ENCODE measurements around the gene MCF2L2. TPM values are rescaled to one million over a fixed set of nuclear protein-coding genes. Genes with fewer than 3 reads are reported as not detected.

Gene MCF2L2
- total RNA-seq, 1 donor from 2014 or later, result 2.0 TPM

DNA sequence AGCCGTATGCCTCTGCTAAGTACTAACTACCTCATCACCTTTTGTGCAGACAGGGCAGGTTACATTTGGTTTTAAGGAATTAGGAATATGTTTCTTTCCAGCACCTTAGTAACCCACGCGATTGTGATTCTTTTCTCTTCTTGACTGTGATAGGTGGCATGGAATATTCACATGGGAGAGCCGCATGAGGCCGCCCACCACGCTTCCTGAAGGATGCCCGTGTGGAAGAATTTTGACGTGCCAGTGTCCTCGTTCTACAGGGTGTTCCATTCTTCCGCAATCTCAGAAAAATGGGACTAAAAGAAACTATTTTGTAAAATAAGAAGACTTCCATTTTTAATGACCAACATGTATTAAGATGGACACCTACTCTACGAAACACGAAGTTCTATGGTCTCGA lies 159.1 kb downstream of the MCF2L2 start:
- H3K9me3 ChIP-seq, result no peaks in the 10 kb centered on the region
- H3K36me3 ChIP-seq, result no peaks in the 10 kb centered on the region
- H3K4me3 ChIP-seq, result no peak overlapping the region
- TF ChIP-seq POLR2AphosphoS5 (IDR thresholded peaks at IDR 0.05; ENCODE audit: insufficient read depth in 1 of 2, low read depth in 1 of 2) (no peak), POLR2A (IDR thresholded peaks at IDR 0.05) (no peak), CTCF (IDR thresholded peaks at IDR 0.05) (no peak)
- no peaks in the 10 kb centered on the region for H3K27me3 ChIP-seq
- peaks cover 37% of the 10 kb centered on the region for H3K4me1 ChIP-seq
- H3K27ac ChIP-seq, result no peak overlapping the region
- no peak for DNase-seq (ENCODE audit: extremely low spot score in 2 of 2)
- intact Hi-C loops (cut with DNase I), result no loop called here

GRCh38 chr3:183268366-183268765 lies 160.1 kb downstream of the MCF2L2 start:
- no peaks in the 10 kb centered on the region for H3K27me3 ChIP-seq
- peaks cover 45% of the 10 kb centered on the region for H3K4me1 ChIP-seq
- TF ChIP-seq POLR2A (IDR thresholded peaks at IDR 0.05), result no peak
- TF ChIP-seq POLR2AphosphoS5 (IDR thresholded peaks at IDR 0.05; ENCODE audit: insufficient read depth in 1 of 2, low read depth in 1 of 2), result no peak
- TF ChIP-seq CTCF (IDR thresholded peaks at IDR 0.05), result no peak
- no peaks in the 10 kb centered on the region for H3K36me3 ChIP-seq
- no peaks in the 10 kb centered on the region for H3K9me3 ChIP-seq
- H3K27ac ChIP-seq, result no peak overlapping the region
- H3K4me3 ChIP-seq, result no peak overlapping the region
- DNase-seq (ENCODE audit: extremely low spot score in 2 of 2), result no peak
- intact Hi-C loops (cut with DNase I), result no loop called here

DNA sequence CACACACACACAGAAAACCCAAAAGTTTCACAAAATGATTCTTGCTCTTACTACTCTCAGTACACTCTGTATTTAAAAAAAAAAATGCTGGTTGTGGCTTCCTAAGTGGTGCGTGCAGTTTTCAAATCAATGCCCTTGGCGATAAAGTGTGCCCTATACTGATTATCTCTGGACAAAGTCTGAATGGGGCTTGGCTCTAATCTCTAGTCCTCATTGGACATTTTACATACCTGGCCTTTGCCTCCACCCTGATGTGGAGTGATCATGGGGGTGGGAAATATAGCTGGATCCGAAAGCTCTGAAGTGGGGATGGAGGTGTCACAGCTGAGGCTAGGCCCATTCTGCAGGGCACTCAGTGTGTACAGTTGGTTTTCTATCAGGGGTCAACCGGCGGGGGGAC lies 161.3 kb downstream of the MCF2L2 start:
- Histone ChIP-seq H3K4me3 (no peak overlapping the region), H3K36me3 (no peaks in the 10 kb centered on the region), H3K4me1 (peaks cover 45% of the 10 kb centered on the region), H3K27me3 (no peaks in the 10 kb centered on the region), H3K9me3 (no peaks in the 10 kb centered on the region), H3K27ac (no peak overlapping the region)
- intact Hi-C loops (cut with DNase I), result no loop called here
- TF ChIP-seq POLR2AphosphoS5 (IDR thresholded peaks at IDR 0.05; ENCODE audit: insufficient read depth in 1 of 2, low read depth in 1 of 2), result no peak
- no peak for DNase-seq (ENCODE audit: extremely low spot score in 2 of 2)

DNA sequence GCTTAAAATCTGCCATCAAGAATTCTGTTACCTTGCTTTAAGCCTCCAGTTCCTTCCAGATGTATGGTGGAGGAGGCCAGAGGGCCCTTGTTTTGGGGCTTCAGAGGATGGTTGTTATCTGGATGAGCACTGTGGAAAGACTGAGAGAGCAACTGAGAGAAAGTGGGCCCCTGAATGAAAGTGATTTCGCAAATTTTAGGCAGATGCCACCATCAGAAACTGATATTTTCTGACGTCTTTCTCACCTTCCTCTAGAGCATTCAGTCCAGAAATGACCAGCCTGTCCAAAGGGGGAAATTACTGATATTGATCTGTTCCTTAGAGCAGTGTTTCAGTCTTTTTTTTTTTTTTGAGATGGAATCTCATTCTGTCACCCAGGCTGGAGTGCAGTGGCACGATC lies 162.0 kb downstream of the MCF2L2 start:
- intact Hi-C loops (cut with DNase I), result no loop called here

DNA sequence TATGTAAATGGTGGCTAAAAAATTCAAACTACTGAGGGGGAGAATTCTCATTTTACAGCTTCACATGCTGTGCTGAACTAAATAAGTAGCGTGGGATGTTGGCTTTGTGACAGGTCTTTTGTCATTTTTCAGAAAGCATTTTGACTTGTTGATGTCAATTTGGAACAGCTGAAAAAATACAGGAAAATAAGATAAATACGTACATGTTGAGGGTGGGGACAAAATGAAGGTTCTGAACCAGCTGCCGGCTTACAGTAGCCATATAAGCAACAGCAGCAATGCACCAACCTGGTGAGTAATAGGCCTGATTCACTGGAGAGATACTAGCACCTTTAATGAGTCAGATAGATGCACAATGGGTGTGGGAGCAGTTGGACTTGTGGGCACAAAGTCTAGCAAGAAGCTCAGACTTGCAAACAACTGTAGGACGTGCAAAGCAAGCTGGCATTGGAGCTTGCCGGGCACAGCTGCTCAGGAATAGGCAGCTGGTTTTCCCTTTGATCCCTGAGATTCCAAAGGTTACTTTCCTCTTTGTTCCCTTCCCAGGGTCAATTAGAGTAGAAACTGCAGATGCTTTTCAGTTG lies 162.5 kb downstream of the MCF2L2 start:
- Histone ChIP-seq H3K36me3 (no peaks in the 10 kb centered on the region), H3K27me3 (no peaks in the 10 kb centered on the region), H3K9me3 (no peaks in the 10 kb centered on the region), H3K4me1 (peaks cover 47% of the 10 kb centered on the region), H3K4me3 (no peak overlapping the region), H3K27ac (peak overlapping the region; percentile 58)
- DNase-seq (ENCODE audit: extremely low spot score in 2 of 2), result no peak
- intact Hi-C loops (cut with DNase I), result no loop called here
- TF ChIP-seq POLR2A (IDR thresholded peaks at IDR 0.05) (no peak), POLR2AphosphoS5 (IDR thresholded peaks at IDR 0.05; ENCODE audit: insufficient read depth in 1 of 2, low read depth in 1 of 2) (peak in 1 of 2 donors; percentile 54)

More for the DNA sequence above, 162.0 kb downstream of the MCF2L2 start:
- Histone ChIP-seq H3K36me3 (no peaks in the 10 kb centered on the region), H3K4me3 (no peak overlapping the region), H3K27ac (no peak overlapping the region), H3K4me1 (peaks cover 45% of the 10 kb centered on the region), H3K27me3 (no peaks in the 10 kb centered on the region), H3K9me3 (no peaks in the 10 kb centered on the region)
- TF ChIP-seq CTCF (IDR thresholded peaks at IDR 0.05), result no peak
- TF ChIP-seq POLR2AphosphoS5 (IDR thresholded peaks at IDR 0.05; ENCODE audit: insufficient read depth in 1 of 2, low read depth in 1 of 2), result no peak
- TF ChIP-seq POLR2A (IDR thresholded peaks at IDR 0.05), result no peak
- no peak for DNase-seq (ENCODE audit: extremely low spot score in 2 of 2)

- intact Hi-C loops (cut with DNase I), result no loop called here
Observed at GRCh38 chr3:183265157-183265642, 163.2 kb downstream of the MCF2L2 start.

More at GRCh38 chr3:183265157-183265642, 163.2 kb downstream of the MCF2L2 start:
- no peaks in the 10 kb centered on the region for H3K9me3 ChIP-seq
- peak overlapping the region; percentile 13 to 18 for H3K4me3 ChIP-seq
- H3K27ac ChIP-seq, result peak overlapping the region; percentile 58
- no peaks in the 10 kb centered on the region for H3K36me3 ChIP-seq
- H3K27me3 ChIP-seq, result no peaks in the 10 kb centered on the region
- no peak for DNase-seq (ENCODE audit: extremely low spot score in 2 of 2)
- peaks cover 55% of the 10 kb centered on the region for H3K4me1 ChIP-seq
- no peak for TF ChIP-seq POLR2A (IDR thresholded peaks at IDR 0.05)
- no peak for TF ChIP-seq CTCF (IDR thresholded peaks at IDR 0.05)
- TF ChIP-seq POLR2AphosphoS5 (IDR thresholded peaks at IDR 0.05; ENCODE audit: insufficient read depth in 1 of 2, low read depth in 1 of 2), result no peak

Measured in vagina (tissue), 2 donors.